Adrenal gland (tissue), 5 donors: ENCODE measurements around the gene SORL1-AS1.

Experiments
- CTCF ChIP-seq, 6 experiments: fragments of 450-650 bp in 4 of 6; fragments of 200-600 bp in 2 of 6; sonication (generic) in 1 of 6; IDR thresholded peaks; 1 replicate in 5 of 6; 2 replicates in 1 of 6; pipeline versions ENCODE4 v1.5.1 to v1.8.0; 2016 to 2021; ENCODE audit warnings: antibody characterized with exemption in 6 of 6, mild to moderate bottlenecking in 2 of 6, moderate library complexity in 1 of 6
- POLR2A ChIP-seq, 2 donors: fragments of 450-650 bp; IDR thresholded peaks; one replicate each; pipeline ENCODE4 v1.6.1; 2017; ENCODE audit warnings: antibody characterized with exemption in 2 of 2, mild to moderate bottlenecking in 2 of 2, moderate library complexity in 1 of 2
- donor health status: DM: no; HTN: no; CAD: no.

- TF ChIP-seq POLR2A (IDR thresholded peaks at IDR 0.05) (no peak), CTCF (IDR thresholded peaks at IDR 0.05) (no peak)
Measured at GRCh38 chr11:121441521-121441920, 11.2 kb downstream of the SORL1-AS1 start.
